Activated naive CD8-positive, alpha-beta T cell treated with anti-CD3 and anti-CD28 coated beads, Interleukin-2, amount 50 U/mL, for 16 hours (primary cell): ENCODE results near the gene UNC79.

ENCODE experiments used
- DNase-seq: peaks from one replicate; pipeline ENCODE4 v3.0.0-alpha.2; 2020; ENCODE audit warnings: low read depth, low spot score

Gene UNC79

GRCh38 chr14:93707475-93707874 is 276.7 kb downstream of the UNC79 start:
- no peak for DNase-seq

DNA sequence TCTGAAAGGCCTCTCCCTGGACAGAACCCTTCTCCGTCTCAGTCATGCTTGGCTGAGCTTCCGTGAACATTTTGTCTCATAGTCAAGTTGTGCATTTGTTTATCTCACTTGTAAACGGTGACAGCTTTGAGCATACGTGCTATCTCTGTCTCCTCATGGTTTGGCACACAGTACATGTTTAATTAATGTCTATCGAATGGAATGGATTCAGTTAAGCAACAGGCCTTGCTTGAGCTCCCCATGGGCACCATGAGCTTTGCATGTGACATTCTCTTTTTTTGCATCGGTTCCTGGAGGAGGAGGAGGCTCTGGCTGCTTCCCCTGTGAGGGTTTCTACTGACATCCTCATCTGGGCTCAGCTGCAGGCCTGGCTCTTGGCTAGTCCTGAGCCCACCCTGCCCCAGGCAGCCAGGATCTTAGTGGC is 277.6 kb downstream of the UNC79 start:
- no peak for DNase-seq

GRCh38 chr14:93708800-93709199 is 278.1 kb downstream of the UNC79 start:
- DNase-seq, result no peak

- no peak for DNase-seq
Observed at GRCh38 chr14:93709249-93709648, 278.5 kb downstream of the UNC79 start.

DNA sequence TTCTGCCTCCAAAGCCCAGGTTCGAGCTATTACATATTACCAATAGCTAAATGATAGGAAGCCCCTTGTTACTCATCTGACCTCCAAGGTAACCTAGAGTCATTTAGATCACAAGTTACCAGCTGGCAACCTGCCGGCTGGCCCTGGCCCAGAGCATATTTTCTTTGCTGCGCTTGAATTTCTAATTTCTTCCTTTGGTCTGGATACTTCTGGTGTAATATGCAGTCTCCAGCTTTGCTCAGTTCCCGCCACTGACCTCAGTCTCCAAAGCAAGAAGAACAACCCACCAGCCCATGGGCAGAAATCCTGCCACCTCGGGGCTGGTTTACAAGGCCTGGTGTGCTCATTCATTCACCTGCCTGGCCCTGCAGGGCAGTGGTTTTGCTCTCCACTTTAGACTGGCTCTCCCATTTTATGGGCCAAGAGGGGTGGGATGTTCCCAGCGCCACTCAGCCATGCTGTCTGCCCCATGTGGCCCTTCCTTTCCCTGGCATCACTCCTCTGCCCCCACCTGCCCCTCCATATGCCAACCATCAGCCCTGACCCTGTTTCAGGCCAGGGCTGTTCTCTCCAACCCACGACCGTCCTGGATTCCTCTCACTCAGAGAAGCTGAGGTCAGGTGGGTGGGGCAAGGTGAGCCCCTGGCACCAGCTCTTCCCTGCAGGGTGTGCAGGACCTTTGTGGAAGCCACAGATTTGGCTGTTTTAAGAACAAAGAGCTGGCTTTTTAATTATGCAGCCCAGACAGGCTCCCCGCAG is 281.5 kb downstream of the UNC79 start:
- no peak for DNase-seq

DNA sequence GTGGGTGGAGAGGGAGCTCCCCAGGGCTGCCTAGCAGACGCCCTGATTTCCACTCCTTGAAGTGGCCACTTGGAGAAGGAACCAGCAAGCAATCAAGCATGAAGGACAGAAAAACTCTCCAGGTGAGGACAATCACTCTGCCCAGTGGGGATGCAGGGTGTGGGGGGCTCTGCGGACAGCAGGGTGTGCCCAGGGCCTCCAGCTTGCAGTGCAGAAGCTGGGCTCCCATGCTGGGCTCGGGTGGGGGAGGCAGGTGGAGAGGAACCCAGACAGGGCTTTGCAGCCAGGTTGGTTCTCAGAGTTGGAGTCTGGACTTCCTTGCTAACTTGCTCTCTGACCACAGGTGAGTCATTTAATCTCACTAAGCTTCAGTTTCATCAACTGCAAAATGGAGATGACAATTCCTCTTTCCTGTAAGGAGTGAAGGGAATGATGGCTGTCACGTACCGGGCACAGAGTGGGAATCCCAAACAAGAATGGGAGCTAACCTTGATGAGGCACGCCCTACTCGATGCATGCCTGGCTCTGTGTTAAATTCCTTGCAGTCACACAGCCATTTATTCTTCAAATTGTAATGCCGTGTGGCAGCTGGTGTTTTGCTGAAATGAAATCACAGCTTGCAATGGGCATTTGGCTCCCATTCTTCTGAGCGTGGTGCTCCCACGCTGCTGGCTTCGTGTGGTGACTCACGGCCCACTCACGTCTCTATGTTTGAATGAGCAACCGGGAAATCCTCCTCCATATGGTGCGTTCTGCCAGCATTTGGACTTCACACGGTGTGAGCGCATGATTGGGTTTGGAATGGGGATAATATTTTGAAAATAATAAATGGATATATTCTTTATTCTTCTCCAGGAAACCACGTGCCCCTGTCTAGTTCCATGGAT is 282.3 kb downstream of the UNC79 start:
- no peak for DNase-seq

DNA sequence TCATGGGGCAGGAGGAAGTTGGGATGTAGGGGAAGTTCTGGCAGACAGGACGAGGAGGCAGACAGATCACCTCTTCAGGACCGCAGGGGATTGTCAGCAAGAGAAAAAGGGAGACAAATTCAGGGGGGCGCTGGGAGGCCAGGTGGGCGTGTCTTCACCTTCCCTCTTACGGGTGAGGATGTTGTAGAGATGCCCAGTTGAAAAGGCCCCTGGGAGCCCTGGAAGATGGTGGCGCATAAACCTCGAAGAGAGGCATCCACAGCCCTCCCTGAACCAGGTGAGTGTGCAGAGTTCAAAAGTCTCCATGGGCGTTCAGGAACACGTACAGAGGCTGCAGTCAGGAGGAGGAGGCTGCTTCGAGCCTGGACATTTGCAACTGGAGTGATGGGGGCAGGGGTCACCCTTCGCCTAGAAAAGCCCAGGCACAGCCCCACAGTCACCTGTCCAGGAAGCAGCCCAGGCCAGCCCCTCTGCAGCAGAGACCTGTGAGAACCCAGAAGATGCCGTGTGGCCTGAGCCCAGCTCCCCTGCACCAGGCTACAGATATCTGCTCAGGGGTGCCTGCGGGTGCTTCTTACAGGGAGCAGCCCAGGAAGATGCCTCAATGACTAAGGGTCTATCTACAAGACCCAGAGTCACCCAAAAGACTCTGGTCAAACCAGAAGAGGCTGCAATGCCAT is 283.1 kb downstream of the UNC79 start:
- DNase-seq, result no peak

DNA sequence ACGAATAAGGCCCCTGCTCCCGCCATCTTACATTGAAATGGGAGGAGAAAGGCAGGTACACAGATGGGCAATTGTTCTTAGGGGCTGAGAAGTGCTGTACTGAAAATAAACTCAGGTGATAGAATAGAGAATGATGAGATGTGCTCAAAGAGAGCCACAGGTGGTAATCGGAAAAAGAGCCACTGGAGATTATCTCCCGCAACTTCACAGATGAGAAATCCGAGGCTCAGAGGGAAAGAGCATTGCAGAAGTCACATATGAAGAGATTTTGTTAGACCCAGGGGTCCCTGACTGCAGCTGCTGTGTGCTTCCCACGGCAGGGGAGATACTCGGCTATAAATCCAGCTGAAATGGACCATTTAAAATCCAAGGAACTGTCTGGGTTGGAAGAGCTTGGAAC is 283.9 kb downstream of the UNC79 start:
- no peak for DNase-seq

DNA sequence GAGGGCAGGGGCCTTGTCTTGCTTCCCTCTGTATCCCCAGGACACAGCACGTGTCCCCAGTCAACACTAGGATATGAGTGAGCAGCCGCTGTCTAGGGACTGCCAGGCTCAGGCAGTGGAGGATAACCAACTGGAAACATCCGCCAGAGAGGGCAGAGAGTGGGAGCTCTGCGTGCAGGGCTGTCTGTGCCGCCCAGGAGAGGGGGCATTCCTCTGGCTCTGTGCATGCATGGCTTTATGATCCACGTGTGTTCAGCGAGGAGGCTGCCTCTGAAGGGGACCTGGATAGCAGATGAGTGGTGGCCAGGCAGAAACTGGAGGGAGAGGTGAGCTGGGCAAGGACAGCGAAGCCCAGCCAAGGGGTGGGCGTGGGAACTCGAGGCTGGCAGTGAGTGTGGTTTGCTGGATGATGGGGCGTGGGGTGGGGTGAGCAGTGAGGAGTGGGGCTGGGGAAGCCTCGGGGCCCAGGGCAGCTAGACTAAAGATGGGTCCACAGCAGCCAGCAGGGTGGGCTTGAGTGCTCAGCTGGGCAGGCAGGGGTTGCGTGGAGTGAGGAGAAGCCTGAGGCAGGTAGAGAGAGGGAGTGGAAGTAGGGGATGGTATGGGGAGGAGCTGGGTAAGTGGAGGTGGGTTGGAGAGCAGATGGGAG is 284.7 kb downstream of the UNC79 start:
- no peak for DNase-seq

- DNase-seq, result no peak
Observed at GRCh38 chr14:93716002-93716745, 285.4 kb downstream of the UNC79 start.

DNA sequence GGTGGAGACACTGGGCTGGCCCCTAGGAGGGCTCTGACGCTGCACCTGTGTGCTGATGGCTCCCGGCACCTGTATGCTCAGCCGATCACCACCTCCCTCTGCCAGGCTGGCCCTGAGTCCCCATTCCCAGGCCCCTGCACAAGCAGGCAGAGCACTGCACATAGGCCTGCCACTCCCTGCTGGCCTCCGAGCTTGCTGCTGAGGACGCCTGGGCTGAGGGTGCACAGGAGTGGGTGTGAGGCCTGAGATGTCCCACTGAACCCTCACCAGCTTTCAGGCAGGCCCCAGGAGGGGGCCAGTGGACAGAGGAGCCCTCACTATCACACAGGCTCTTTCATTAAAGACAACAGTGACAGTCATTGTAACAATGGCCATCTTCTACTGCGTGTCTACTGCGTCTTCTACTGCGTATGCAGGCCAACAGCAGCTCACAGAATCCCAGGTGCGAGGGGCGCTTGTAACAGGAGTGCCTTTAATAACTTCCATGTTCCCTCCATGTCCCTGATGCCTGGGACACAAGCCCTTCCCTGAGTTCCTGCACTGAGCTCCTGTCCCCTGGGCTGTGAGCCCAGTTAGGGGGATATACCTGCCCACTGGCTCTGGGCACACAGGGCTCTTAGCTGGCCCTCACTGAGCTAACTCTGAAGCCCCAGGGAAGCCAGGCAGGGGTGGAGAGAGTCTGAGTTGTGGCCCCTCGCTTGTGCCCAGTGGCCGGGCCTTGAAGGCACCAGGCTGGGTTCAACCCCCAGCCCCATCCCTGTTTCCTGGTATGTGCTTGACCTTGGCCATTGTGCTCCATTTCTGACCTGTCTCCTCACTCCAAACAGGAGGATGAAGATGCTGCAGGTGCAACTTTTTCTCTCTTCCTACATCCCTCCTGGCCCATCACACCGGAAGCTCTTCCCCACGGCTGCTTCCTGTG is 286.3 kb downstream of the UNC79 start:
- no peak for DNase-seq

DNA sequence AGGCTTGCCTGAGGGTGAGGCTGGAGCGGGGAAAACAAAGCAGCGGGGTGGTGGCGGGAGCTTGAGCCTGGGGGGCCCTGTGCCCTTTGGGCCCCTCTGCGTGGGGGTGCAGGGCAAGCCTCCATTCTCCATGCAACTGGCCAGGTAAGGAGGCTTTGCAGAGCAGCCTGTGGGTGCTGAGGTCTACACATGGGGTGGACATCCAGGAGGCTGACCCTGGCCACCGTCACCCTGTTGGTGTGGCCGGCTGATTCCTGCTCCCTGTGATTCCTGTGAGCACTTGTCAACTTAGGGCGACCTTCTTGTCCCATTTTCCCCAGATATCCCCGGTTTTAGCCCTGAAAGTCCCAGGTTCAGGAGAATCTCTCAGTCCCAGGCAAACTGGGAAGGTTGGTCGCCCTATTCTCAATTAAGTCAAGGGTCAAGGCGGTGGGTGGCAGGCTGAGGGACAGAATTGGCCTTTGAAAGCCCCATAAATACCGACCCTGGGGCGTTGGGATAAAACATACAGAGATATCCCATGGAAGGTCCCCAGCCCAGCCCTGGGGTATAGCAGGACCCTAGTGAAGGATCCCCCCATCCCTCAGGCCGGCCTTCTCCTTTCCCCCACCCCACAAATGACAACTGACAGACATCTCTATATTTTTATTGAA is 287.1 kb downstream of the UNC79 start:
- DNase-seq, result no peak

- DNase-seq, result no peak
Observed at GRCh38 chr14:93719256-93719655, 288.5 kb downstream of the UNC79 start.

GRCh38 chr14:93720076-93720815 is 289.5 kb downstream of the UNC79 start:
- DNase-seq, result no peak

DNA sequence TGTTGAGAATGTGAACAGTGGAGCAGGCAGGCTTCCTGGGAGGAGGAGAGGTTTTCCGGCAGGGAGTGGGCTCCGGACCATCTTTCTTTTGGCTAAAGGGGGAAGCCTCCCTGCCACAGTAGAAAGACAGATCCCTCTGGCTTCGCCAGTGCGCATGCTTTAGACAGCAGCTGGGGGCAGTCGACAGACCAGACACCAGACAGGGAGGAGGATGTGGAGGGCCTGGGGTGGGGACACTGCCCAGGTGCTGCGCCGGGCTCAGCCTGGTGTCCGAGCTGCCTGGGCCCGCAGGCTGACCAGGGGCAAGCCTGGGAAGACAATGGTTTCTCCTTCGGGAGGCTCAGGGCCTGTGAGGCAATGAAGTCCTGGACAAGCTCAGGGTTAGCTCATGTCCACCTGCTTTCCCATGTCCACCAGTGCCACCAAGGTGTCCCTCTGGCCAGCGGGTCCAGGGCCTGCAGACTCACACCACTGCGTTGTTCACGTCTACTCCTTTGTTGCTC is 290.3 kb downstream of the UNC79 start:
- DNase-seq, result no peak

- DNase-seq, result no peak
Observed at GRCh38 chr14:93723001-93723400, 292.3 kb downstream of the UNC79 start.

DNA sequence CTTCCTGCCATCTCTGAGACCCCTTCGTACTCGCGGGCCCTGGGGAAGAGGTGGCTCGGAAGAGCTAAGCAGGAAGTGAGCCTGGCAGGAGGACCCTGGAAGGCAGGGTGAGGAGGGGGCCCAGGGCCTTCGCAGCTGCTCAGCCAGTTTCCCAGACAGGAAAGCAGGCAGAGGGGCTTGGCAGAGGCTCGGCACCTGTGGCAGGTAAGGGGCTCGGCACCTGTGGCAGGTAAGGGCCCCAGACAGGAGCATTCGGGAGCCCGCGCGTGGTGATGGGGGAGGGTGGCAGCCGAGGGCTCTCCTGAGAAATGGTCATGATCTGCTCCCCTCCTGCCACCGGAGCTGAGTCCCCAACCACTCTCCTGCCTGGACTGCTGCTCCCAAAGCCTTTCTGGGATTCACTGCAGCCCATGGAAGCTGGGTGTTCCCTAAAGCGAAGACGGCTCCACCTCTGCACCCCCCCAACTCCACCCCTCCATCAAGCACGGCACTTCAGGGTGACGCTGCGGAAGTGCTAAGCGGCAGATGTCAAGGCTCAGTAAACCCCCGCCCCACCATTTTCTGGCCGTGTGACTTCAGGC is 294.4 kb downstream of the UNC79 start:
- DNase-seq, result no peak

DNA sequence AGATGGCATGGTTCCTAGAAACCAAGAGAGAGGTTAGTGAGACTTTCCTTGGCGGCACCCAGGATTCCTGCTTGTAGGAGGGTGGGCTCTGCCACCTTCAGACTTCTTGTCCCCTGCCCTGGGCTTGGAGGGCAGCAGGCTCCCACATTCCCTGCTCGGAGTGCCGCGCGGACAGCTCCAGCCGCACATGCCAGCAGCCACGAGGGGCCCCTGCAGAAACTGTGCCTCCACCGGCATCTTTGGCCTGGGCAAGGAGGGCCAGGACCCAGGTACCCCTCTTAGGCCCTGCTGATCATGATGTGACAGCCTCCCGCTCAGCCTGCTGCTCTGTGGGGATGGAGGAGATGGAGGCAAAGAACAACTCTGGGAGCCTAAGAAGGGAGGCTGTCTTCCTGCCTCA is 295.3 kb downstream of the UNC79 start:
- no peak for DNase-seq
